Smooth muscle cell (in vitro differentiated cells): ENCODE measurements around the gene NOTCH2. TPM values are rescaled to one million over a fixed set of nuclear protein-coding genes. Genes with fewer than 3 reads are reported as not detected.

Experiments
- DNase-seq: peaks from one replicate; lab custom pipeline; 2025; ENCODE audit not compliant: unreplicated experiment; lab: John Stamatoyannopoulos, UW
- H2AFZ ChIP-seq: fragments of 200-600 bp; sonication (generic); 2 replicates; pipeline ENCODE4 v1.6.0; 2016; ENCODE audit warnings: antibody characterized with exemption, low read depth, mild to moderate bottlenecking
- H3F3A ChIP-seq: fragments of 200-600 bp; sonication (generic); 2 replicates; pipeline ENCODE4 v1.6.0; 2017; ENCODE audit warnings: antibody characterized with exemption, low read depth
- H3K27ac ChIP-seq: fragments of 200-600 bp; sonication (generic); 2 replicates; pipeline ENCODE4 v1.5.1; 2016; ENCODE audit warnings: low read depth, mild to moderate bottlenecking
- H3K27me3 ChIP-seq: fragments of 200-600 bp; sonication (generic); 2 replicates; pipeline ENCODE4 v1.6.1; 2016; ENCODE audit warnings: low read depth, mild to moderate bottlenecking
- H3K36me3 ChIP-seq: fragments of 200-600 bp; sonication (generic); 2 replicates; pipeline ENCODE4 v1.5.1; 2016; ENCODE audit warnings: low read depth
- H3K4me1 ChIP-seq: fragments of 200-600 bp; sonication (generic); 2 replicates; pipeline ENCODE4 v1.5.1; 2016; ENCODE audit warnings: low read depth
- H3K4me2 ChIP-seq: fragments of 200-600 bp; sonication (generic); 2 replicates; pipeline ENCODE4 v1.6.0; 2016; ENCODE audit warnings: mild to moderate bottlenecking
- H3K4me3 ChIP-seq: fragments of 200-600 bp; sonication (generic); 2 replicates; pipeline ENCODE4 v1.5.1; 2016; ENCODE audit warnings: mild to moderate bottlenecking
- H3K79me2 ChIP-seq: fragments of 200-600 bp; sonication (generic); 2 replicates; pipeline ENCODE4 v1.6.0; 2016; ENCODE audit warnings: low read depth, mild to moderate bottlenecking
- H3K9ac ChIP-seq: fragments of 200-600 bp; sonication (generic); 2 replicates; pipeline ENCODE4 v1.6.0; 2016; ENCODE audit warnings: low read depth
- H3K9me3 ChIP-seq: fragments of 200-600 bp; sonication (generic); replicated peaks from 2 replicates; pipeline ENCODE4 v1.5.1; 2016; ENCODE audit warnings: low read depth
- H4K20me1 ChIP-seq: fragments of 200-600 bp; sonication (generic); 2 replicates; pipeline ENCODE4 v1.6.0; 2016; ENCODE audit warnings: low read depth
- CTCF ChIP-seq: fragments of 200-600 bp; sonication (generic); IDR thresholded peaks from 2 replicates; pipeline ENCODE4 v1.5.1; 2017; ENCODE audit warnings: borderline replicate concordance, mild to moderate bottlenecking, antibody characterized with exemption; ENCODE audit not compliant: insufficient read depth, poor library complexity, severe bottlenecking
- WGBS: methylation state at CpG from one replicate; pipeline ENCODE4 v1.1.7; 2016; ENCODE audit warnings: low lambda C conversion rate; 5-methylcytosine and 5-hydroxymethylcytosine counted together
- polyA plus RNA-seq: library from polyadenylated mRNA; unstranded; fragments of >200 nt; fragmentation: Nextera tagmentation; extraction: Ambion mirVana; gene quantifications from 2 replicates; pipeline ENCODE4 v1.2.1, GENCODE V29; 2016
- total RNA-seq: library from RNA; depleted of rRNA; stranded (reverse); fragments of >200 nt; gene quantifications from 2 replicates; pipeline ENCODE4 v1.2.3, GENCODE V29; 2014

NOTCH2 gene
- total and polyA plus RNA-seq, 2 experiments from 2014 or later = 50.3 to 133 TPM

GRCh38 chr1:119953266-119953998, 116.0 kb downstream of the NOTCH2 start:
- Histone ChIP-seq H3K9me3 (no peaks in the 10 kb centered on the region), H3K36me3 (peaks cover 12% of the 10 kb centered on the region), H2AFZ (no peak overlapping the region), H3K27me3 (no peaks in the 10 kb centered on the region), H3K4me1 (no peaks in the 10 kb centered on the region), H3K79me2 (no peaks in the 10 kb centered on the region), H3K27ac (no peak overlapping the region), H3K9ac (no peak overlapping the region), H3F3A (no peaks in the 10 kb centered on the region), H4K20me1 (peaks cover 7% of the 10 kb centered on the region), H3K4me2 (no peak overlapping the region), H3K4me3 (no peak overlapping the region)
- DNase-seq = no peak
- WGBS = 96% methylated on average over 5 of the region's 5 CpGs
- TF ChIP-seq CTCF = no peak

GRCh38 chr1:119952496-119952895, 117.0 kb downstream of the NOTCH2 start:
- no peak for TF ChIP-seq CTCF
- WGBS = 97% methylated on average over 5 of the region's 5 CpGs
- Histone ChIP-seq H3K9me3 (no peaks in the 10 kb centered on the region), H3F3A (no peaks in the 10 kb centered on the region), H3K4me3 (no peak overlapping the region), H3K4me2 (no peak overlapping the region), H3K27me3 (no peaks in the 10 kb centered on the region), H4K20me1 (peaks cover 7% of the 10 kb centered on the region), H3K36me3 (peaks cover 12% of the 10 kb centered on the region), H3K79me2 (no peaks in the 10 kb centered on the region), H3K27ac (no peak overlapping the region), H2AFZ (no peak overlapping the region), H3K4me1 (no peaks in the 10 kb centered on the region), H3K9ac (no peak overlapping the region)
- no peak for DNase-seq

- H2AFZ ChIP-seq = no peak overlapping the region
- DNase-seq = peak; percentile 12
- no peaks in the 10 kb centered on the region for H3K27me3 ChIP-seq
- H3K4me1 ChIP-seq = no peaks in the 10 kb centered on the region
- no peaks in the 10 kb centered on the region for H3F3A ChIP-seq
- no peak overlapping the region for H3K9ac ChIP-seq
- H3K79me2 ChIP-seq = peaks cover 22% of the 10 kb centered on the region
- H3K4me3 ChIP-seq = no peak overlapping the region
- peaks cover 14% of the 10 kb centered on the region for H4K20me1 ChIP-seq
- no peaks in the 10 kb centered on the region for H3K9me3 ChIP-seq
- H3K27ac ChIP-seq = no peak overlapping the region
- no peak overlapping the region for H3K4me2 ChIP-seq
- peak; percentile 81 for TF ChIP-seq CTCF
- 50% methylated on average over 6 of the region's 6 CpGs for WGBS
- peaks cover 8% of the 10 kb centered on the region for H3K36me3 ChIP-seq
These were observed 120.9 kb downstream of the NOTCH2 start for GRCh38 chr1:119948342-119949214.
